Omental fat pad (tissue), 4 donors: ENCODE data around the gene OXT. TPM values are rescaled to one million over a fixed set of nuclear protein-coding genes. Genes with fewer than 3 reads are reported as not detected.

Experiments
- ATAC-seq: fragments of 150-250 bp; one replicate; pipeline ENCODE4 v1.9.1; 2016; ENCODE audit warnings: mild to moderate bottlenecking, moderate library complexity; ENCODE audit not compliant: low FRiP score
- DNase-seq: peaks from one replicate; pipeline ENCODE4 v3.0.0-alpha.2; 2019; ENCODE audit warnings: low spot score
- total RNA-seq, 4 donors: library from RNA; depleted of rRNA; stranded (reverse); fragments of >200 nt; gene quantifications; one replicate each; pipeline ENCODE4 v1.1.0, GENCODE V29; 2016
- TF ChIP-seq, protein P1 (sequence below), 3 donors: fragments of 450-650 bp; IDR thresholded peaks; one replicate each; pipeline ENCODE4 v1.5.1; 2016 to 2017; ENCODE audit warnings: antibody characterized with exemption in 3 of 3, mild to moderate bottlenecking in 3 of 3, moderate library complexity in 2 of 3

The OXT gene
- total RNA-seq, 4 donors from 2014 or later, result not detected

GRCh38 chr20:3082955-3083952 lies 11.8 kb downstream of the OXT start:
- no peak for ATAC-seq
- no peak for DNase-seq
- TF ChIP-seq, protein P1, sequence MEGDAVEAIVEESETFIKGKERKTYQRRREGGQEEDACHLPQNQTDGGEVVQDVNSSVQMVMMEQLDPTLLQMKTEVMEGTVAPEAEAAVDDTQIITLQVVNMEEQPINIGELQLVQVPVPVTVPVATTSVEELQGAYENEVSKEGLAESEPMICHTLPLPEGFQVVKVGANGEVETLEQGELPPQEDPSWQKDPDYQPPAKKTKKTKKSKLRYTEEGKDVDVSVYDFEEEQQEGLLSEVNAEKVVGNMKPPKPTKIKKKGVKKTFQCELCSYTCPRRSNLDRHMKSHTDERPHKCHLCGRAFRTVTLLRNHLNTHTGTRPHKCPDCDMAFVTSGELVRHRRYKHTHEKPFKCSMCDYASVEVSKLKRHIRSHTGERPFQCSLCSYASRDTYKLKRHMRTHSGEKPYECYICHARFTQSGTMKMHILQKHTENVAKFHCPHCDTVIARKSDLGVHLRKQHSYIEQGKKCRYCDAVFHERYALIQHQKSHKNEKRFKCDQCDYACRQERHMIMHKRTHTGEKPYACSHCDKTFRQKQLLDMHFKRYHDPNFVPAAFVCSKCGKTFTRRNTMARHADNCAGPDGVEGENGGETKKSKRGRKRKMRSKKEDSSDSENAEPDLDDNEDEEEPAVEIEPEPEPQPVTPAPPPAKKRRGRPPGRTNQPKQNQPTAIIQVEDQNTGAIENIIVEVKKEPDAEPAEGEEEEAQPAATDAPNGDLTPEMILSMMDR (IDR thresholded peaks at IDR 0.05), result no peak

- TF ChIP-seq, protein P1 (IDR thresholded peaks at IDR 0.05), result no peak
- ATAC-seq, result peak; percentile 10
Measured at GRCh38 chr20:3084283-3084985, 13.0 kb downstream of the OXT start, which contains the start of gene AVP. Gene AVP, minus strand, starts transcription at chr20:3084724. Its CDS starts 50 bp downstream, at chr20:3084674.

GRCh38 chr20:3084986-3085360 lies 13.6 kb downstream of the OXT start:
- ATAC-seq, result no peak
- TF ChIP-seq, protein P1 (IDR thresholded peaks at IDR 0.05), result no peak
- no peak for DNase-seq

More at GRCh38 chr20:3084283-3084985, 13.0 kb downstream of the OXT start, which contains the start of gene AVP:
- DNase-seq, result no peak

DNA sequence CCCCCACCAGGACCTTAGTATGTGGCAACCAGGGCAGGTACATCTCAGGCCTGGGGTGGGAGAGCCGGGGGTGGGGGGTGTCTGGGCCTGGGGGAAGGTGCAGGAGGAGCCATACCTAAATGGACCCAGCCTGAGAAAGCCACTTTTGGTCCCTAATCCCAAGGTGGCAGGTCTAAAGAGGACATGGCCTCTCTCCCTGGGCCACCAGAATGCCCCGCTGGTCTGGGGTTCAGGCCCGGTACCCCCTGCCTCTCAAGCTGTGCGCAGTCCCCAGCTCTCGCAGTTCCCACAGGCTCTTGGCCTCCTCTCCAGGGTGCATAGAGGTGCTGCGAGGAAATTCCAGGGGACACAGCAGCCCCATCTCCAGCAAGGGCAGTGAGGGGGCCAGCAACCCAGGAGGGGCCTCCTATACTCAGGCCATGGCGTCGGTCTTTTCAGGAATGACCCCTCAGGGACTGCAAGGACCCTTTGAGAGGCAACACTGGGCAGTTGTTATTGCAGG lies 14.2 kb downstream of the OXT start:
- no peak for DNase-seq
- TF ChIP-seq, protein P1 (IDR thresholded peaks at IDR 0.05), result no peak
- ATAC-seq, result no peak

GRCh38 chr20:3088031-3088430 lies 16.6 kb downstream of the OXT start:
- TF ChIP-seq, protein P1 (IDR thresholded peaks at IDR 0.05), result no peak
- ATAC-seq (no peak), DNase-seq (no peak)

DNA sequence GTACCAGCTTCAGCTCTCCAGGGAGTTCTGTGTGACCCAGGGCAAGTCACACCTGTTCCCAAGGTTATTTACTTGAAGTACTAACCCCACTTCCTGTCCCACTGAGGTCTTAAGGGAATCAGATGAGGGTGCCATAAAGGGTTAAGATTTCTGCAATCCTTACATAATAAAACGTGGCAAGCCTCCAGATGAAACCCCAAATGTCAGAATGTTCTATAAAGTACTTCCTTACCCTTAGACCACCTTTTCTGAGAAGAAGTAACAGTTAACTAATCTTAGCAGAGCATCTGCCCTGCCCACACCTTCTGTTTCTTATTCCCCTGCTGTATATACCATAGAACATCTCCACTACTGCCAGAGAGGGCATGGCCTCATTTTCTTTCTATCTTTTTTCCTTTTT lies 19.1 kb downstream of the OXT start:
- ATAC-seq (no peak), DNase-seq (no peak)
- TF ChIP-seq, protein P1 (IDR thresholded peaks at IDR 0.05), result no peak
